ENCODE results near the gene AGPS.

The AGPS gene

GRCh38 chr2:177556153-177556552 lies 163.6 kb downstream of the AGPS start:
- no peak for DNase-seq

- DNase-seq = no peak
These were observed 165.2 kb downstream of the AGPS start for GRCh38 chr2:177557794-177558193.

- no peak for DNase-seq
These were observed 167.1 kb downstream of the AGPS start for GRCh38 chr2:177559638-177560037.

- DNase-seq = no peak
These were observed 175.8 kb downstream of the AGPS start for GRCh38 chr2:177568390-177568789.

- DNase-seq = no peak
These were observed 176.3 kb downstream of the AGPS start for GRCh38 chr2:177568893-177569292.

- DNase-seq = no peak
These were observed 179.7 kb downstream of the AGPS start for GRCh38 chr2:177572236-177572671.

- DNase-seq = no peak
These were observed 180.5 kb downstream of the AGPS start for GRCh38 chr2:177573120-177573519.

- no peak for DNase-seq
These were observed 181.8 kb downstream of the AGPS start for GRCh38 chr2:177574356-177574755.

GRCh38 chr2:177575358-177575757 lies 182.8 kb downstream of the AGPS start:
- DNase-seq = no peak

- DNase-seq = no peak
These were observed 184.5 kb downstream of the AGPS start for GRCh38 chr2:177577075-177577474.

GRCh38 chr2:177578454-177578853 lies 185.9 kb downstream of the AGPS start:
- DNase-seq = no peak

GRCh38 chr2:177579486-177580036 lies 187.0 kb downstream of the AGPS start:
- no peak for DNase-seq

- DNase-seq = no peak
These were observed 189.4 kb downstream of the AGPS start for GRCh38 chr2:177582000-177582399.

- DNase-seq = no peak
These were observed 191.6 kb downstream of the AGPS start for GRCh38 chr2:177584030-177584692.

GRCh38 chr2:177585234-177585863 lies 192.8 kb downstream of the AGPS start:
- no peak for DNase-seq

- DNase-seq = no peak
These were observed 193.6 kb downstream of the AGPS start for GRCh38 chr2:177586154-177586553.

GRCh38 chr2:177587371-177587770 lies 194.8 kb downstream of the AGPS start:
- no peak for DNase-seq

- DNase-seq = no peak
These were observed 196.1 kb downstream of the AGPS start for GRCh38 chr2:177588671-177589070.

- DNase-seq = no peak
These were observed 196.6 kb downstream of the AGPS start for GRCh38 chr2:177589186-177589585.

- DNase-seq = no peak
These were observed 199.8 kb downstream of the AGPS start for GRCh38 chr2:177592397-177592796.

GRCh38 chr2:177592945-177593344 lies 200.4 kb downstream of the AGPS start:
- no peak for DNase-seq

GRCh38 chr2:177593402-177593801 lies 200.8 kb downstream of the AGPS start:
- DNase-seq = no peak
